H1 (cell line): ENCODE results near the gene FBXL5. TPM values are rescaled to one million over a fixed set of nuclear protein-coding genes. Genes with fewer than 3 reads are reported as not detected.

ENCODE experiments used
- CTCF ChIA-PET: fragments of 300-600 bp; sonication (Branson Sonifier 250); formaldehyde crosslinking; loops from one replicate; lab custom pipeline; 2021; ENCODE audit not compliant: partially characterized antibody; lab: Charles Lee
- POLR2A ChIA-PET: fragments of 300-600 bp; sonication (Branson Sonifier 250); formaldehyde crosslinking; loops from one replicate; lab custom pipeline; 2021; ENCODE audit warnings: inconsistent platforms; ENCODE audit not compliant: partially characterized antibody; lab: Charles Lee
- DNase-seq, 2 experiments: peaks; one replicate each; pipeline versions ENCODE4 v3.0.0 to v3.0.0-alpha.2; 2010 to 2022; ENCODE audit warnings: low spot score in 2 of 2, low read depth in 1 of 2, mixed read lengths in 1 of 2
- FAIRE-seq: peaks from 2 replicates; lab custom pipeline; 2011; peaks lifted over from hg19 to GRCh38; lab: Jason Lieb, UNC
- H2AFZ ChIP-seq: 2 replicates; pipeline ENCODE4 v1.8.1; 2012; ENCODE audit warnings: low read length, inconsistent platforms
- H2AK5ac ChIP-seq: 2 replicates; pipeline ENCODE4 v1.6.1; 2013; ENCODE audit warnings: low read depth, low read length
- H2BK120ac ChIP-seq: replicated peaks from 2 replicates; pipeline ENCODE3; 2013; ENCODE audit warnings: low read depth, low read length, inconsistent platforms
- H2BK12ac ChIP-seq: 2 replicates; pipeline ENCODE4 v1.6.1; 2013; ENCODE audit warnings: low read depth, low read length
- H2BK15ac ChIP-seq: 2 replicates; pipeline ENCODE4 v1.6.1; 2013; ENCODE audit warnings: low read length
- H2BK20ac ChIP-seq: 2 replicates; pipeline ENCODE4 v1.6.1; 2013; ENCODE audit warnings: low read length
- H2BK5ac ChIP-seq: 2 replicates; pipeline ENCODE4 v1.6.1; 2013; ENCODE audit warnings: low read depth, low read length
- H3K14ac ChIP-seq: 2 replicates; pipeline ENCODE4 v1.6.1; 2013; ENCODE audit warnings: inconsistent platforms; ENCODE audit not compliant: insufficient read length
- H3K18ac ChIP-seq: 2 replicates; pipeline ENCODE4 v1.6.1; 2013; ENCODE audit warnings: low read length; ENCODE audit errors: extremely low read depth
- H3K23ac ChIP-seq: 2 replicates; pipeline ENCODE4 v1.6.1; 2013; ENCODE audit warnings: inconsistent platforms; ENCODE audit not compliant: insufficient read length
- H3K23me2 ChIP-seq: 2 replicates; pipeline ENCODE4 v1.6.1; 2013; ENCODE audit warnings: low read depth, low read length
- H3K27ac ChIP-seq: 2 replicates; pipeline ENCODE4 v1.6.1; 2011; ENCODE audit warnings: low read depth, low read length, inconsistent platforms
- H3K27me3 ChIP-seq, 4 experiments: replicated peaks in 1 of 4; 1 replicate in 1 of 4; 2 replicates in 3 of 4; pipeline versions ENCODE4 v1.6.1 to v1.8.1; 2011 to 2013; ENCODE audit warnings: low read length in 3 of 4, mild to moderate bottlenecking in 3 of 4, inconsistent platforms in 2 of 4, mixed read lengths in 2 of 4, moderate library complexity in 1 of 4; ENCODE audit not compliant: control insufficient read depth in 3 of 4, insufficient read depth in 3 of 4; ENCODE audit errors: extremely low read depth in 1 of 4
- H3K36me3 ChIP-seq, 4 experiments: 2 replicates each; pipeline versions ENCODE4 v1.6.1 to v1.8.1; 2011 to 2013; ENCODE audit warnings: mild to moderate bottlenecking in 4 of 4, low read length in 3 of 4, moderate library complexity in 2 of 4, control low read depth in 1 of 4, inconsistent platforms in 1 of 4; ENCODE audit not compliant: insufficient read depth in 4 of 4, control insufficient read depth in 2 of 4
- H3K4ac ChIP-seq: replicated peaks from 2 replicates; pipeline ENCODE3; 2013; ENCODE audit warnings: low read length, low read depth, mixed read lengths, inconsistent platforms; ENCODE audit not compliant: insufficient read length
- H3K4me1 ChIP-seq, 4 experiments: replicated peaks in 1 of 4; 1 replicate in 1 of 4; 2 replicates in 3 of 4; pipeline versions ENCODE4 v1.6.1 to v1.8.1; 2011 to 2013; ENCODE audit warnings: low read length in 3 of 4, inconsistent platforms in 2 of 4, mixed read lengths in 1 of 4; ENCODE audit not compliant: insufficient read depth in 4 of 4, control insufficient read depth in 3 of 4
- H3K4me2 ChIP-seq, 2 experiments: 2 replicates each; pipeline versions ENCODE4 v1.6.1 to v1.8.1; 2011 to 2013; ENCODE audit warnings: low read depth in 2 of 2, low read length in 2 of 2, control low read depth in 1 of 2, inconsistent platforms in 1 of 2, mild to moderate bottlenecking in 1 of 2; ENCODE audit not compliant: insufficient read depth in 1 of 2
- H3K4me3 ChIP-seq, 4 experiments: fragments of 200-600, 300-600 bp in 1 of 4; sonication (generic), shearing (Covaris generic), sonication (Bioruptor Twin) in 1 of 4; 2 replicates each; pipeline versions ENCODE4 v1.5.1 to v1.8.1; 2011 to 2016; ENCODE audit warnings: low read length in 4 of 4, low read depth in 3 of 4, control low read depth in 2 of 4, inconsistent platforms in 2 of 4, mild to moderate bottlenecking in 2 of 4, mixed read lengths in 1 of 4, moderate library complexity in 1 of 4; ENCODE audit not compliant: insufficient read depth in 2 of 4; ENCODE audit errors: extremely low read depth in 1 of 4
- H3K56ac ChIP-seq: replicated peaks from 2 replicates; pipeline ENCODE3; 2013; ENCODE audit warnings: low read depth, mild to moderate bottlenecking, mixed read lengths, low read length, inconsistent platforms; ENCODE audit not compliant: insufficient read length
- H3K79me1 ChIP-seq: 2 replicates; pipeline ENCODE4 v1.6.1; 2013; ENCODE audit warnings: low read depth, low read length, control low read depth
- H3K79me2 ChIP-seq, 2 experiments: 2 replicates each; pipeline versions ENCODE4 v1.6.1 to v1.8.1; 2012 to 2013; ENCODE audit warnings: low read length in 2 of 2, mild to moderate bottlenecking in 2 of 2, inconsistent platforms in 1 of 2; ENCODE audit not compliant: insufficient read depth in 2 of 2, control insufficient read depth in 1 of 2
- H3K9ac ChIP-seq, 4 experiments: replicated peaks in 1 of 4; 1 replicate in 1 of 4; 2 replicates in 3 of 4; pipeline versions ENCODE4 v1.6.1 to v1.8.1; 2011 to 2013; ENCODE audit warnings: low read depth in 3 of 4, low read length in 3 of 4, control low read depth in 2 of 4, mild to moderate bottlenecking in 2 of 4, moderate library complexity in 2 of 4, inconsistent platforms in 1 of 4; ENCODE audit errors: extremely low read depth in 1 of 4
- H3K9me3 ChIP-seq, 2 experiments: 2 replicates each; pipeline versions ENCODE4 v1.6.1 to v1.8.1; 2012 to 2013; ENCODE audit warnings: mild to moderate bottlenecking in 2 of 2, moderate library complexity in 2 of 2, control low read depth in 1 of 2, inconsistent platforms in 1 of 2, low read depth in 1 of 2, low read length in 1 of 2, mixed read lengths in 1 of 2; ENCODE audit not compliant: insufficient read depth in 2 of 2
- H4K20me1 ChIP-seq, 2 experiments: replicated peaks in 1 of 2; 2 replicates each; pipeline versions ENCODE3 to v1.8.1; 2011 to 2013; ENCODE audit warnings: inconsistent platforms in 2 of 2, low read length in 2 of 2, mild to moderate bottlenecking in 1 of 2; ENCODE audit not compliant: insufficient read depth in 2 of 2, control insufficient read depth in 1 of 2
- H4K5ac ChIP-seq: 2 replicates; pipeline ENCODE4 v1.6.1; 2013; ENCODE audit warnings: low read length, low read depth, mixed read lengths, inconsistent platforms; ENCODE audit not compliant: insufficient read length
- H4K8ac ChIP-seq: 2 replicates; pipeline ENCODE4 v1.8.0; 2013; ENCODE audit warnings: mild to moderate bottlenecking, moderate library complexity, low read length, inconsistent platforms; ENCODE audit not compliant: insufficient read depth; ENCODE audit errors: extremely low read depth
- H4K91ac ChIP-seq: replicated peaks from 2 replicates; pipeline ENCODE3; 2013; ENCODE audit warnings: low read length, mixed read lengths, inconsistent platforms; ENCODE audit not compliant: insufficient read length
- BACH1 ChIP-seq: IDR thresholded peaks from 2 replicates; pipeline ENCODE4 v1.6.1; 2012; ENCODE audit warnings: low read length, improper control_type of control experiment
- BCL11A ChIP-seq, 2 experiments: IDR thresholded peaks; one replicate each; pipeline ENCODE4 v1.6.1; 2011; ENCODE audit warnings: low read depth in 2 of 2, low read length in 2 of 2, mild to moderate bottlenecking in 2 of 2
- CEBPB ChIP-seq: IDR thresholded peaks from 2 replicates; pipeline ENCODE4 v1.6.1; 2012; ENCODE audit warnings: low read depth, low read length
- EZH2 ChIP-seq: fragments of 200-600 bp; sonication (generic); IDR thresholded peaks from 2 replicates; pipeline ENCODE4 v1.7.1; 2012; ENCODE audit warnings: low read depth, mild to moderate bottlenecking, moderate library complexity, low read length, inconsistent platforms; ENCODE audit not compliant: severe bottlenecking
- GTF2F1 ChIP-seq: IDR thresholded peaks from 2 replicates; pipeline ENCODE4 v1.6.1; 2012; ENCODE audit warnings: low read depth, low read length, improper control_type of control experiment, borderline replicate concordance
- HDAC6 ChIP-seq: IDR thresholded peaks from one replicate; pipeline ENCODE4 v1.7.1; 2012; ENCODE audit warnings: low read depth, mild to moderate bottlenecking, inconsistent platforms, low read length, moderate library complexity
- JUN ChIP-seq: IDR thresholded peaks from 2 replicates; pipeline ENCODE4 v1.6.1; 2011; ENCODE audit warnings: low read depth, mild to moderate bottlenecking, improper control_type of control experiment, low read length
- POLR2A ChIP-seq, 2 experiments: IDR thresholded peaks; 1 replicate in 1 of 2; 2 replicates in 1 of 2; pipeline ENCODE4 v1.6.1; 2011; ENCODE audit warnings: low read depth in 2 of 2, low read length in 2 of 2, mild to moderate bottlenecking in 2 of 2; ENCODE audit errors: control extremely low read depth in 1 of 2
- SP1 ChIP-seq: IDR thresholded peaks from 2 replicates; pipeline ENCODE4 v1.6.1; 2011; ENCODE audit warnings: low read depth, low read length
- SP2 ChIP-seq: IDR thresholded peaks from 2 replicates; pipeline ENCODE4 v1.6.1; 2012; ENCODE audit warnings: mild to moderate bottlenecking, low read length, inconsistent platforms
- SUZ12 ChIP-seq: fragments of 200-600 bp; sonication (generic); IDR thresholded peaks from 2 replicates; pipeline ENCODE4 v1.6.1; 2012; ENCODE audit warnings: mild to moderate bottlenecking, inconsistent platforms, low read length, moderate library complexity, mixed read lengths
- TAF1 ChIP-seq: IDR thresholded peaks from 2 replicates; pipeline ENCODE4 v1.6.1; 2011; ENCODE audit warnings: mild to moderate bottlenecking, low read depth, low read length
- TAF7 ChIP-seq: optimal IDR thresholded peaks from 2 replicates; pipeline ENCODE3; 2011; ENCODE audit warnings: low read depth, mild to moderate bottlenecking, inconsistent platforms, low read length, moderate library complexity, borderline replicate concordance
- WGBS, 2 experiments: shearing (Covaris generic) in 1 of 2; methylation state at CpG; one replicate each; pipeline versions ENCODE4 v1.1.6 to v1.1.7; 2013 to 2015; ENCODE audit warnings: low lambda C conversion rate in 2 of 2, mixed read lengths in 2 of 2, inconsistent platforms in 1 of 2, low coverage in 1 of 2, missing lambda C conversion rate in 1 of 2; ENCODE audit not compliant: insufficient replicate concordance in 2 of 2, insufficient coverage in 1 of 2, insufficient read length in 1 of 2; ENCODE audit errors: extremely low coverage in 1 of 2, missing lambda C conversion rate in 1 of 2; 5-methylcytosine and 5-hydroxymethylcytosine counted together
- polyA plus RNA-seq, 7 experiments: library from polyadenylated mRNA; depleted of rRNA in 3 of 7; stranded (reverse) in 5 of 7; unstranded in 2 of 7; fragments of >200 nt in 5 of 7; fragments of 200-250 nt in 2 of 7; gene quantifications; 1 replicate in 5 of 7; 2 replicates in 1 of 7; 4 replicates in 1 of 7; pipeline versions ENCODE4 v1.2.1 to v1.2.3, GENCODE V29; 2011 to 2013; ENCODE audit warnings: missing spikeins in 2 of 7, mixed read lengths in 2 of 7
- total RNA-seq: library from RNA; stranded (reverse); fragmentation: NEBNext Ultra II Directional; extraction: Animal tissue kit (Norgen Biotek cat#: 25700); gene quantifications from 2 replicates; pipeline ENCODE4 v1.2.1, GENCODE V29; 2021

FBXL5 gene
- total and polyA plus RNA-seq, 2 of the 8 experiments (the other 6 are each of a cell fraction or from before 2014, with no cell fraction given): 34.6 to 62.7 TPM

DNA sequence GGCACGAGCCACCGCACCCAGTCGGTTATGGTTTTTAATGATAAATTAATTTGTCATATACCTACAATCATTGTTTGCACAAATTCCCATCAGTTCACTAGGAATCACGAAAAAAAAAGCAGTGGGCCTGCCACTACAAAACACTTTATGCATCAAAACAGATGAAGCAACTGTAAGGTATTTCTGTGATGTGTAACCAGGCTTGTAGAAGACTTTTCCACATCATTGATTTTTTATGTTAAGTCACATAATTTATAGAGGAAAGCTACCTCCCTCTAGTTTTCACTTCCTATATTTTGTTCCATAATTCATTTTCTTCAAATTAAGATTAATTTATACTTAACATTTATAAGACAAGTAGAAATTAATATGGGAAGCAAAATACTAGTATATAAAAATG lies 19.8 kb upstream of the FBXL5 start:
- no peaks in the 10 kb centered on the region for H3K27me3 ChIP-seq
- H2BK5ac ChIP-seq: no peak overlapping the region
- no peak overlapping the region for H2AFZ ChIP-seq
- no peaks in the 10 kb centered on the region for H3K79me1 ChIP-seq
- peaks cover 0 to 7% (median 0%) of the 10 kb centered on the region in 4 experiments; a peak in 1 of 8 replicates for H3K36me3 ChIP-seq
- no peak overlapping the region for H2BK12ac ChIP-seq
- no peak overlapping the region for H3K4ac ChIP-seq
- H3K9me3 ChIP-seq: no peaks in the 10 kb centered on the region
- no peak overlapping the region for H3K4me2 ChIP-seq
- H3K4me1 ChIP-seq: peaks cover 0 to 6% (median 2%) of the 10 kb centered on the region in 4 experiments; a peak in 2 of 7 replicates
- peaks cover 3 to 77% of the 10 kb centered on the region in 2 experiments; a peak in 3 of 4 replicates for H3K79me2 ChIP-seq
- no peak overlapping the region for H3K27ac ChIP-seq
- H3K4me3 ChIP-seq: no peak overlapping the region
- ChIA-PET POLR2A (interaction anchor here (0.7 to 4.8 kb wide), 5 partner anchors 10 to 443 kb away, joined by 3 to 26 read pairs (median 3); partner anchors contain the start of gene FBXL5), CTCF (interaction anchor here (0.6 to 2.7 kb wide), 7 partner anchors 8 to 217 kb away, joined by 3 to 8 read pairs (median 3); no protein-coding TSS in a partner anchor)
- DNase-seq: no peak
- WGBS, 2 experiments: 86% methylated on average over 4 of the region's 4 CpGs; no CpG with 5 or more reads in 1 of the 2 experiments
- FAIRE-seq: no peak
- no peak overlapping the region for H4K91ac ChIP-seq
- no peak overlapping the region for H3K14ac ChIP-seq
- H3K9ac ChIP-seq: no peak overlapping the region
- H2AK5ac ChIP-seq: no peak overlapping the region
- no peak overlapping the region for H2BK15ac ChIP-seq
- no peak overlapping the region for H3K56ac ChIP-seq
- no peak overlapping the region for H3K18ac ChIP-seq
- H4K20me1 ChIP-seq: peaks cover 0 to 6% of the 10 kb centered on the region in 2 experiments
- H2BK20ac ChIP-seq: no peak overlapping the region
- no peak overlapping the region for H4K5ac ChIP-seq
- H2BK120ac ChIP-seq: no peak overlapping the region
- H3K23me2 ChIP-seq: no peaks in the 10 kb centered on the region
- H3K23ac ChIP-seq: no peak overlapping the region
- TF ChIP-seq JUN (no peak), CEBPB (no peak), GTF2F1 (no peak), SUZ12 (no peak), TAF1 (no peak), BCL11A (IDR thresholded peaks at IDR 0.05; ENCODE audit: low read depth in 2 of 2, low read length in 2 of 2) (no peak), SP2 (no peak), BACH1 (no peak), POLR2A (IDR thresholded peaks at IDR 0.05; ENCODE audit: control extremely low read depth in 1 of 2, low read depth in 2 of 2, low read length in 2 of 2) (no peak), HDAC6 (no peak), EZH2 (no peak), SP1 (no peak), TAF7 (no peak)
- H4K8ac ChIP-seq: no peak overlapping the region
